GM13977 (cell line): ENCODE data around the gene ABCC3.

Experiments
- DNase-seq: peaks from one replicate; pipeline ENCODE4 v3.0.0; 2012; ENCODE audit warnings: low spot score
- in situ Hi-C: fragments of 300-500 bp; cut with MboI; formaldehyde crosslinking; loops from one replicate; pipeline ENCODE4 v1.12.0; 2022; ENCODE audit warnings: low sequenced_read_pairs, low pct_unique_long_range_greater_than_20kb, mixed read lengths, inconsistent platforms; ENCODE audit not compliant: unreplicated experiment
- TF ChIP-seq, protein P1 (sequence below): IDR thresholded peaks from 2 replicates; pipeline ENCODE4 v1.5.1; 2012; ENCODE audit warnings: mild to moderate bottlenecking, control low read depth; ENCODE audit not compliant: insufficient read depth; ENCODE audit errors: extremely low read depth, missing control alignments

Gene ABCC3

DNA sequence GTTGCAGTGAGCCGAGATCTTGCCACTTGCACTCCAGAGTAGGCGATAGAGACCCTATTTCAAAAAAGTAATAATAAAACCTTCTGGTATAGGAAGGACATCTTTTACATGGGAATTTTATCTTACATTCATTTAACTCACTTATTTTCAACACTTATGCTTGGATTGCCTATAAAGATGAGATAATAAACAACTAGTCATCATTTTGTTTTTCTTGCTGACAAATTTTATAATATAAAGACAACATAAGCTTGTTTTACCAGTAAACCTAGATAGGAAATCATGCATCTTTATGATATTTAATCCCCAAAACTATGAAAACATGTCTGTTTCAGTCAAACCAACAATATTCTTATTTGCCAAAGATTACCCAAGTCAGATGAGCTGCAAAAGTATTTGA, 17.0 kb downstream of the ABCC3 start:
- TF ChIP-seq, protein P1, sequence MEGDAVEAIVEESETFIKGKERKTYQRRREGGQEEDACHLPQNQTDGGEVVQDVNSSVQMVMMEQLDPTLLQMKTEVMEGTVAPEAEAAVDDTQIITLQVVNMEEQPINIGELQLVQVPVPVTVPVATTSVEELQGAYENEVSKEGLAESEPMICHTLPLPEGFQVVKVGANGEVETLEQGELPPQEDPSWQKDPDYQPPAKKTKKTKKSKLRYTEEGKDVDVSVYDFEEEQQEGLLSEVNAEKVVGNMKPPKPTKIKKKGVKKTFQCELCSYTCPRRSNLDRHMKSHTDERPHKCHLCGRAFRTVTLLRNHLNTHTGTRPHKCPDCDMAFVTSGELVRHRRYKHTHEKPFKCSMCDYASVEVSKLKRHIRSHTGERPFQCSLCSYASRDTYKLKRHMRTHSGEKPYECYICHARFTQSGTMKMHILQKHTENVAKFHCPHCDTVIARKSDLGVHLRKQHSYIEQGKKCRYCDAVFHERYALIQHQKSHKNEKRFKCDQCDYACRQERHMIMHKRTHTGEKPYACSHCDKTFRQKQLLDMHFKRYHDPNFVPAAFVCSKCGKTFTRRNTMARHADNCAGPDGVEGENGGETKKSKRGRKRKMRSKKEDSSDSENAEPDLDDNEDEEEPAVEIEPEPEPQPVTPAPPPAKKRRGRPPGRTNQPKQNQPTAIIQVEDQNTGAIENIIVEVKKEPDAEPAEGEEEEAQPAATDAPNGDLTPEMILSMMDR: no peak
- in situ Hi-C loops: no loop called here
- no peak for DNase-seq

DNA sequence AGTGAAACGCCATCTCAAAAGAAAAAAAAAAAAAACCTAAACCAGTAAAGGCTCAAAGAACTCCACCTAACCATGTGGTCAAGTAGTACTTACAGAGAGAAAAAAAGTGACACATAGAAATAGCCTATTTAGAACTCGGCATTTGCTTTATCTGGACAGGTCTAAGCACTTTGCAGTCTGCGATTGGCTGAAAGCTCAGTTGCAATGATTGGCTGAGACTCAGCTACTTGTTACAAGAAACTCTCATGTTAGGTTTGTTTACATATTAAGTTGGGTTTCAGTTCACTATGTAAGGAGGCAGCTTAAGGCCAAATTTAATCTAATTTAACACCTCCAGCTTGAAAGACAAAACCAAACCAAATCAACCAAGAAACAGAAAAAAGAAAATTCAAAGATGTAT, 19.1 kb downstream of the ABCC3 start:
- in situ Hi-C loops: no loop called here
- TF ChIP-seq, protein P1: no peak
- DNase-seq: no peak

DNA sequence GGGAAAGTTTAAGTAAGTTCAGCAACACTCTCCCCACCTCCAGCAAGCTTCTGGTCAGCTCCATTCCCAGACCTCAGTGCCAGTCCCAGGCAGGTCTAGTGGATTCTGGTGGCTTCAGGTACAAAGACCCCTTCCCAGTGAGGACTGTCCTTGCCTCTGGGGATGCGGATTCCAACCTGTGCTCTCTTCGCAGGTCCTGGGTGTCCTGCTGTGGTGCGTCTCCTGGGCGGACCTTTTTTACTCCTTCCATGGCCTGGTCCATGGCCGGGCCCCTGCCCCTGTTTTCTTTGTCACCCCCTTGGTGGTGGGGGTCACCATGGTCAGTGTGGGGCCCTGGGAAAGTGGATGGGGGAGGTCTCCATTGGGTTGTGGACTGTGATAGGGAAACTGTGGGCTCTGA, 21.8 kb downstream of the ABCC3 start:
- no peak for DNase-seq
- TF ChIP-seq, protein P1: no peak
- in situ Hi-C loops: no loop called here

DNA sequence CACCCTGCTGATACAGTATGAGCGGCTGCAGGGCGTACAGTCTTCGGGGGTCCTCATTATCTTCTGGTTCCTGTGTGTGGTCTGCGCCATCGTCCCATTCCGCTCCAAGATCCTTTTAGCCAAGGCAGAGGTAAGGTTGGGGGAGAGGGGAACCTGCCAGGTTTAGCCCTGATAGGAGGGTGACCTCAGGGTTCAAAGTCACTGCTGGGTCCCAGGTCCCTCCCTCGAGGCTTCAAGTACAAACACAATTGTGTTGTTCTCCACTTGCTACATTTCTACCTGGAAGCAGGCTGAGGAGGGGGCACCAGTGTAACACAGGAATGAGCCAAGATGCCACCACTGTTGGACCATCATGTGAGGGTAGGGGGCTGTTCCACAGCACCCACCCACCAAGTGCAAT, 22.4 kb downstream of the ABCC3 start:
- DNase-seq: no peak
- in situ Hi-C loops: no loop called here
- TF ChIP-seq, protein P1: no peak

DNA sequence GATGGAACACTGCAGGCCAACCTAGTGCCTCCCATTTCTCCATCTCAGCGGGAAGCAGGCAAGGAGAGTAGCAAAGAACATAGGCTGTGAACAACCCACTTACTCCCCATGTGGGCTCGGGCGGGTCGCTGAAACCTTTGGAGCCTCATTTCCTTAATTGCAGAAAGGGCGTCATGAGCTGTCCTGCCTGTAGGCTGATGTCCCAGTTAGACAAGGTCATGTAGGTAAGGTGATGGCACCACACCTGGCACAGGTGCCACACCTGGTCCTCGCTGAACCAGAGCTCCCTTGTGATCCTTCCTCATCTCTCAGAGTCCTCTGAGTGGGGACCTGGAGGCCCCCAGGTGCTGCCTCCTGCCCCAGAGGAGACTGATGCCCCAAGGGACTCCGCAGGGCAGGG, 22.9 kb downstream of the ABCC3 start:
- TF ChIP-seq, protein P1: no peak
- in situ Hi-C loops: no loop called here
- DNase-seq: no peak

DNA sequence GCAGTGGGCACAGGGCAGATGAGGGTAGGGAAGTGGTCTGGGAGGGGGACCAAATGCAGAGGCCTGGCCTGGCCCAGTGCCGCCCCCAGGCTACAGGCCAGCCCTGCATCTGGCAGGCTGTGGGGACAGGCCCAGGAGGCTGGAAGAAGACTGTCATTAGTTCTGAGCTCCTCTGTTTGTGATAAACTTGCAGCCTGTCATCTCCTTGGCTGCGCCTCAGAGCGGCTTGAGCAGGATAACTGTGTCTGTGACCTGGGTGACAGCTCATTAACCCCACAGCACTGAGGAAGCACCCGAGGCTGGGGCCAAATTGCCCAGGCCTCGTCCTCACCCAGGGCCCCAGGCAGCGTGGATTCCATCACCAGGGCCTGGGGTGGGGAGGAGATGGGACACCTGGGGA, 23.9 kb downstream of the ABCC3 start:
- in situ Hi-C loops: no loop called here
- no peak for DNase-seq
- TF ChIP-seq, protein P1: no peak

DNA sequence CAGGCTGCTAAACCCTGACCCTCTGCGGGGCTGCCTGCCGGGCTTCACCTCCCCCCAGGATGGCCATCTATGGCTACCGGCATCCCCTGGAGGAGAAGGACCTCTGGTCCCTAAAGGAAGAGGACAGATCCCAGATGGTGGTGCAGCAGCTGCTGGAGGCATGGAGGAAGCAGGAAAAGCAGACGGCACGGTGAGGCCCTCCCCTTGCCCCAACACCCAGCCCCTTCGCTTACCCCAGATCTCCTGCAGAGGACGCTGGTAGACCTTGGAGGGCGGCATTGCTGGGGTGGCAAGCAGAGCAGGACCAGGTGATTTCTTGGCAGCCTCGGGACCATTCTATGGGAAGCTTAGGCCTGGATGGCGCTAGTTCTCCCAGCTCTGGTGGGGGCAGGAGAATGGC, 24.5 kb downstream of the ABCC3 start:
- DNase-seq: no peak
- in situ Hi-C loops: no loop called here
- TF ChIP-seq, protein P1: no peak
